Measurements from ENCODE around the gene HSBP1.
A peak's percentile ranks its signal among the peaks of the same experiment; 100 is the strongest.

Gene HSBP1

DNA sequence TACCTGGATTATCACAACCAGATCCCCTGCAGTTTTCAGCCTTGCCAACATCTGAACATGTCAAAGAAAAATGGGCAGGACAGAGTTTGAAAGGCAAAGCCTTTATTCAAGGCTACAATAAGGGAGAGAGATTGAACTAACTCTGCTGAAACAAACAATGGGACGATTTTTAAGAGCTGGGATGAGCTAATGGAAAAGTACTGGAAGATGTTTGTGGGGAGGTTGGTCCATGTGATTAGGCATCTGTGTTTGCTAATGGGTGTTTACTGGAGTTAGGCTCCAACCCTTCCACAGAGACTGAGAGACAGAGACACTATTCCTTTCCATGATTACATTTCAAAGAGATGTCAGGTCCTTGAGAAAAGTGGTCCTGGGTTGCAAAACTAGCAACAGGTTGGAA lies 35.0 kb upstream of the HSBP1 start:
- TF ChIP-seq, protein P1, sequence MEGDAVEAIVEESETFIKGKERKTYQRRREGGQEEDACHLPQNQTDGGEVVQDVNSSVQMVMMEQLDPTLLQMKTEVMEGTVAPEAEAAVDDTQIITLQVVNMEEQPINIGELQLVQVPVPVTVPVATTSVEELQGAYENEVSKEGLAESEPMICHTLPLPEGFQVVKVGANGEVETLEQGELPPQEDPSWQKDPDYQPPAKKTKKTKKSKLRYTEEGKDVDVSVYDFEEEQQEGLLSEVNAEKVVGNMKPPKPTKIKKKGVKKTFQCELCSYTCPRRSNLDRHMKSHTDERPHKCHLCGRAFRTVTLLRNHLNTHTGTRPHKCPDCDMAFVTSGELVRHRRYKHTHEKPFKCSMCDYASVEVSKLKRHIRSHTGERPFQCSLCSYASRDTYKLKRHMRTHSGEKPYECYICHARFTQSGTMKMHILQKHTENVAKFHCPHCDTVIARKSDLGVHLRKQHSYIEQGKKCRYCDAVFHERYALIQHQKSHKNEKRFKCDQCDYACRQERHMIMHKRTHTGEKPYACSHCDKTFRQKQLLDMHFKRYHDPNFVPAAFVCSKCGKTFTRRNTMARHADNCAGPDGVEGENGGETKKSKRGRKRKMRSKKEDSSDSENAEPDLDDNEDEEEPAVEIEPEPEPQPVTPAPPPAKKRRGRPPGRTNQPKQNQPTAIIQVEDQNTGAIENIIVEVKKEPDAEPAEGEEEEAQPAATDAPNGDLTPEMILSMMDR (conservative IDR thresholded peaks at IDR 0.05; ENCODE audit: low read length): no peak
- no peak overlapping the region for H3K4me3 ChIP-seq (ENCODE audit: low read length)
- DNase-seq (ENCODE audit: low read depth): no peak

DNA sequence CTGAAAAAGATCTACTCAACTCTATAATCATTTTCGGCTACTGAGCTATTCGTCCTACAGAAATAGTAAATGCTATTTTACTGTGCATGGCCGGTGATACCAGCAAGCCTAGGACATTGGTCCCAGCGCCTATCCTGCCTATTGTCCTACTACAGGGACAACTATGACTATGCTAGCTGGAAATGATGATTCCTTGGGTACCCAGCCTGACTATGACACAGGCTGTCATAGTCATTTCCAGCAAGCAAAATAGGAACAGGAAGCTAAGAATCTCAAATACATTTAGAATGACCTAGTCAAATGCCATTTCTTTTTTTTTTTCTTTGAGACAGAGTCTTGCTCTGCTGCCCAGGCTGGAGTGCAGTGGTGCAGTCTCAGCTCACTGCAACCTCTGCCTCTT lies 33.7 kb upstream of the HSBP1 start:
- no peak overlapping the region for H3K4me3 ChIP-seq (ENCODE audit: low read length)
- no peak for DNase-seq (ENCODE audit: low read depth)
- TF ChIP-seq, protein P1 (conservative IDR thresholded peaks at IDR 0.05; ENCODE audit: low read length): no peak

DNA sequence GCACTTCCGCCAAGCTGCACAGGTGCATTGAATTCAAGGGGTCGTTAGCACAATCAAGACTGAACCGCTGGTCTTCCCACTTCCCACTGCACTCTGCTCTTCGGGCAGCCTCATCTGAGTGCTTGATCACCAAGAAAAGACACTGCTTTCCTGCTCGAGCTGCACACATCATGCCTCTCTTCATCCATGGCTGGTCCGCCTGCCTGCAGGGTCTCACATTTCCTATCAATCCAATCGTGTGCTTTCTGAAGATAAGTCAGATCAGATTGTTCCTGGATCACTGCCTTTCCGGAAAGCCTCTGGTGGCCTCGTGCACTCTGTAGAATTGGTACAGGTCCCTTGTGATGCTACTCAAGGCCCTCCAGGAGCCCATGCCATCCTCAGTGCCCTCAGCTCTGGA lies 30.8 kb upstream of the HSBP1 start:
- no peak for DNase-seq (ENCODE audit: low read depth)
- no peak overlapping the region for H3K4me3 ChIP-seq (ENCODE audit: low read length)
- TF ChIP-seq, protein P1 (conservative IDR thresholded peaks at IDR 0.05; ENCODE audit: low read length): no peak

DNA sequence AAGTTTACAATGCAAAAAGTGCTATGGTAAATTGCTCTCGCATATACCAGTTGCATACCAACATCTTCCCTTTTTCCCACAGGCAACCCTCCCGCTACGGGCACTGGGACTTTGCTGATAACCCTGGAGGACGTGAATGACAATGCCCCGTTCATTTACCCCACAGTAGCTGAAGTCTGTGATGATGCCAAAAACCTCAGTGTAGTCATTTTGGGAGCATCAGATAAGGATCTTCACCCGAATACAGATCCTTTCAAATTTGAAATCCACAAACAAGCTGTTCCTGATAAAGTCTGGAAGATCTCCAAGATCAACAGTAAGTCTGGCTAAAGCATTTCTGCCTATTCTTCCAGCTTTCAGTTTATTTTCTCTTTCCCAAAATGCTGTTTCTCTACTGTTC lies 27.9 kb upstream of the HSBP1 start:
- TF ChIP-seq, protein P1 (conservative IDR thresholded peaks at IDR 0.05; ENCODE audit: low read length): no peak
- no peak overlapping the region for H3K4me3 ChIP-seq (ENCODE audit: low read length)
- peak; percentile 51 for DNase-seq (ENCODE audit: low read depth)

DNA sequence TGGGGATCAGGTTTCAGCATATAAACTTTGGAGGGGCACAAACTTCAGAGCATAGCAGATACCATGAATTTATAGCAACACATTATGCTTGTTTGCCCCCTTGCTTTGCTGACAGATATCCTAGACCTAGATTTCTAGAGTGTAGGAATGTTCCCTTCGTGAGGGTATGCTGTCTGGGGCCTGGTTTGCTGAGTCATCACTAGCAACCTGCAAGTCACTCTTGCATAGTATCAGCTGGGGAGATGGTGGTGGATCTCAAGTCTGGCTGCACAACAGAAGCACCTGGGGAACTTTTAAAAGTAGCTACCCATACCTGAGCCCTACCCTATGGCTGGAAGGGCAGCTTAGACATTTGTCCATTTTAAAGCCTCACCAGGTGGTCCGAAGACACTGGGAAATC lies 22.3 kb upstream of the HSBP1 start:
- no peak overlapping the region for H3K4me3 ChIP-seq (ENCODE audit: low read length)
- TF ChIP-seq, protein P1 (conservative IDR thresholded peaks at IDR 0.05; ENCODE audit: low read length): no peak
- no peak for DNase-seq (ENCODE audit: low read depth)

DNA sequence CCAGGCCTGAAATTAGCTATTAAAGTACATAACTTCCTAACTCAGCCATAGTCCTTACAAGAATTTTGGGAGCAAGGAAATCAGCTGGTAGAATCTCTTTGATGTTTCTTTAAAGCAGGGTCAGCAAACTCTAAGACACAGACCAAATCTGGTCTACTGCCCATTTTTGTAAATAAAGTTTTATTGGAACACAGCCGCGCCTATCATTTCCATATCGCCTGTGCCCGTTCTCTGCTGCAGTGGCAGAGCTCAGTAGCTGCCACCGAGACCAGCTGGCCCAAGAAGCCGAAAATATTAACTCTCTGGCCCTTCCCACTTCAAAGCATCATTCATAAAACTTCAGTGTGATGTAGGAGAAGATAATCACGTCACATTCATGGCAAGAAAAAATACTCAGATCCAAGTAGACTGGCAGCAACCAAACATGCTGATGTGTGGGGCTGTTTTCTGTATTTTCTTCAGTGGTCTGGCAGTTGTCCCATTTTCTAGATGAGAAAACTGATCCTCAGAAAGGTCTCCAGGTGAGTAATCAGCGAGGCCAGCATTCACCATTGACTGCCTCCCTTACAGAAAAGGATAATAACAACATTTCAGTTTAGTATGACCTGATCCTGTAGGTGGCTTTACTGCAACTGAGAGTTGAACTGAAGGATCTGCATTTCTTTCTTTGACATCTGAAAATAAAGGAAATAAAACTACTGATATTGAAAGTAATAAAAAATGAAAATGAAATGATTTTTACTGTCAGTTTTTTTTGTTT lies 18.0 kb upstream of the HSBP1 start:
- no peak for DNase-seq (ENCODE audit: low read depth)
- TF ChIP-seq, protein P1 (conservative IDR thresholded peaks at IDR 0.05; ENCODE audit: low read length): no peak
- no peak overlapping the region for H3K4me3 ChIP-seq (ENCODE audit: low read length)

DNA sequence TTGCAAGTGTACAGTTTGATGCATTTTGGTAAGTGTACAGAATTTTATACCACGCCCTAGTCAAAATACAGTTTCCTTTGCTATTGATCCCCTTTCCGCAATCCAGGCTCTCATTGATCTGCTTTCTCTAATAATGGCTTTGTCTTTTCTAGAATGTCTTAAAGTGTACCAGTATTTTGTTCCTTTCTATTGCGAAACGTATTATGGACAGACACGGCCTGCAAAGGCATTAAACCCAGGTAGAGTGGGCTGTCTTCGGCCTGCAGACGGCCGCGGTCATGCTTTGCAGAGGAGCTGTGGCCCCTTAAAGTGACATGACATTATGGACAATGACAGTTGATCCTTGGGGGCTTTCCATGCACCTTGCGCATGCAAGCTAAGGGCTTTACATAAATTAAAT lies 15.9 kb upstream of the HSBP1 start:
- H3K4me3 ChIP-seq (ENCODE audit: low read length): no peak overlapping the region
- DNase-seq (ENCODE audit: low read depth): no peak
- TF ChIP-seq, protein P1 (conservative IDR thresholded peaks at IDR 0.05; ENCODE audit: low read length): no peak
